HL-60 (cell line): ENCODE measurements around the gene IGHMBP2.

Experiments used
- DNase-seq, 2 experiments: peaks; one replicate each; pipeline ENCODE4 v3.0.0-alpha.2; 2010 to 2020; ENCODE audit warnings: low read depth in 1 of 2, low spot score in 1 of 2
- H3K27ac ChIP-seq: fragments of 250-450 bp; sonication (Bioruptor Pico); replicated peaks from 2 replicates; pipeline ENCODE4 v1.5.1; 2020; ENCODE audit warnings: mild to moderate bottlenecking, moderate library complexity
- H3K27me3 ChIP-seq: fragments of 250-450 bp; sonication (Bioruptor Pico); 2 replicates; pipeline ENCODE4 v1.5.1; 2021; ENCODE audit warnings: mild to moderate bottlenecking, moderate library complexity; ENCODE audit not compliant: insufficient read depth, poor library complexity, severe bottlenecking
- H3K4me3 ChIP-seq: replicated peaks from 2 replicates; pipeline ENCODE4 v1.5.1; 2011; ENCODE audit warnings: mild to moderate bottlenecking, control low read depth, low read length; ENCODE audit not compliant: insufficient read depth
- CTCF ChIP-seq: IDR thresholded peaks from one replicate; pipeline ENCODE4 v1.5.1; 2011; ENCODE audit warnings: low read length, control low read depth, inconsistent platforms; ENCODE audit not compliant: insufficient read depth
- GABPA ChIP-seq: IDR thresholded peaks from 2 replicates; pipeline ENCODE4 v1.6.1; 2012; ENCODE audit warnings: low read depth
- POLR2AphosphoS5 ChIP-seq: IDR thresholded peaks from 2 replicates; pipeline ENCODE4 v1.6.1; 2012; ENCODE audit warnings: low read depth
- REST ChIP-seq: IDR thresholded peaks from 2 replicates; pipeline ENCODE4 v1.6.1; 2012; ENCODE audit warnings: low read depth; ENCODE audit not compliant: insufficient replicate concordance
- SPI1 ChIP-seq: IDR thresholded peaks from 2 replicates; pipeline ENCODE4 v1.6.1; 2012; ENCODE audit warnings: low read depth, mild to moderate bottlenecking, borderline replicate concordance

IGHMBP2 gene

GRCh38 chr11:68987211-68987610 lies 83.5 kb downstream of the IGHMBP2 start:
- Histone ChIP-seq H3K4me3 (no peak overlapping the region), H3K27ac (no peak overlapping the region), H3K27me3 (peaks cover 2% of the 10 kb centered on the region)
- TF ChIP-seq GABPA (no peak), POLR2AphosphoS5 (no peak), REST (no peak), CTCF (no peak), SPI1 (no peak)
- no peak for DNase-seq

- no peak for TF ChIP-seq POLR2AphosphoS5
- no peak for TF ChIP-seq SPI1
- TF ChIP-seq REST: no peak
- no peak for TF ChIP-seq GABPA
- TF ChIP-seq CTCF: no peak
- Histone ChIP-seq H3K4me3 (no peak overlapping the region), H3K27me3 (peaks cover 2% of the 10 kb centered on the region), H3K27ac (no peak overlapping the region)
- DNase-seq: no peak
These were observed 84.8 kb downstream of the IGHMBP2 start for GRCh38 chr11:68988491-68988890.
